Measurements from ENCODE around the gene VIPR2.

VIPR2 gene

DNA sequence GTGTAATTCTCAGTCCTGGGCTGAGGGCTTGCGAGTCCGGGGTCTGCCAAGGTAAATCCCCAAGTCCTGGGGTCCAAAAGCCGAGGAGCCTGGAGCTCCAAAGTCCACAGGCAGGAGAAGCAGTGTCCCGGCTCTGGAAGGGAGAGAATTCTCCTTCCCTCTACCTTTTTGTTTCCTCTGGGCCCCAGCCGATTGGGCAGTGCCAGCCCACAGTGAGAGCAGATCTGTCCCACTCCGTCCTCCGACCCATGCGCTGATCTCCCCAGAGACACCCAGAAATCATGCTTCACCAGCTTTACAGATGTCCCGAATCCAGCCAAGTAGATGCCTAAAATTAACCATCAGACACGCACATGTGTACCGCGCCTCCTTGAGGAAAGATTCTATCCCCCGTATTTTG, 8.1 kb upstream of the VIPR2 start:
- TF ChIP-seq CTCF (IDR thresholded peaks at IDR 0.05; ENCODE audit: control insufficient read depth, extremely low read depth, insufficient read depth): no peak

DNA sequence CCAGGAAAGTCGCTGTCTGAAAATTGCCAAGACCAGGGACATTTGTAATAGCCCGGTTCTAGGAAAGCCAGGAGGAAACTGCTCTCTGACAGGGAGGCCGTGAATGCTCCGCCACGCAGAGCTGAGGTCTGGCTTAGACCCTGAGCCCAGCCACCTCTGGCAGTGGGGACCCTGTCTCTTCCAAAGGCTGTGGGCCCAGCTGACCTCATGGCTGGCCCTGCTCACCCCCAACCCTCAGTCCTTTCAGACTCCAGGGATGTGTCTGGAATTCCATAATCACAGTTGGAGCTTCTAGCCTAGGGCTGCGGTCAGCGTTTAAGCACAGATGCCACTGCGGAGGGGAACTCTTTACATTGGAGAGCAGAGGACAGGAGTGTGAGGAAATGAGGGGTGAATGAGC, 6.6 kb upstream of the VIPR2 start:
- no peak for DNase-seq (ENCODE audit: low read depth)
- H3K4me3 ChIP-seq (ENCODE audit: low read depth, low read length): no peak overlapping the region
- no peak for TF ChIP-seq CTCF (IDR thresholded peaks at IDR 0.05; ENCODE audit: control insufficient read depth, extremely low read depth, insufficient read depth)

More for the DNA sequence above, 8.1 kb upstream of the VIPR2 start:
- H3K4me3 ChIP-seq (ENCODE audit: low read depth, low read length): no peak overlapping the region
- no peak for DNase-seq (ENCODE audit: low read depth)

DNA sequence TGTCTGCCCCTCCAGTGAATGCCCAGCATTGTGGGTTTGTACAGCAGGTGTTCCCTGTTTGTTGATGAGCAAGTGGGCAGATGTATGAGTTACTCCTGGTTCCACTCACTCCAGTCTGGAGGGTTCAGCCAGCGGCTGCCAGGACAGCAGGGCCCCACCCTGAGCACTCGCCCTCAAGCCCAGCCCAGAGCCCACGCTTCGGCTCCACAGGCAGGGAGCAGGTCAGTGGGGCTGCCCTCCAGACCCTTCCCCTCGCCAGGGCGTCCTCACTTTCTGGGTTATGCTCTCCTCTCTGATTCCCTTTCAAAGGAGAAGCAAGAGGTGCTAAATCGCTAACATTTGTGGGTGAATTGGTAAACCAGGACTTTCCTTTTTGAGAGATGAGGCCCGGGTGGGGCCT, 4.8 kb upstream of the VIPR2 start:
- no peak for DNase-seq (ENCODE audit: low read depth)
- no peak overlapping the region for H3K4me3 ChIP-seq (ENCODE audit: low read depth, low read length)
- TF ChIP-seq CTCF (IDR thresholded peaks at IDR 0.05; ENCODE audit: control insufficient read depth, extremely low read depth, insufficient read depth): no peak

DNA sequence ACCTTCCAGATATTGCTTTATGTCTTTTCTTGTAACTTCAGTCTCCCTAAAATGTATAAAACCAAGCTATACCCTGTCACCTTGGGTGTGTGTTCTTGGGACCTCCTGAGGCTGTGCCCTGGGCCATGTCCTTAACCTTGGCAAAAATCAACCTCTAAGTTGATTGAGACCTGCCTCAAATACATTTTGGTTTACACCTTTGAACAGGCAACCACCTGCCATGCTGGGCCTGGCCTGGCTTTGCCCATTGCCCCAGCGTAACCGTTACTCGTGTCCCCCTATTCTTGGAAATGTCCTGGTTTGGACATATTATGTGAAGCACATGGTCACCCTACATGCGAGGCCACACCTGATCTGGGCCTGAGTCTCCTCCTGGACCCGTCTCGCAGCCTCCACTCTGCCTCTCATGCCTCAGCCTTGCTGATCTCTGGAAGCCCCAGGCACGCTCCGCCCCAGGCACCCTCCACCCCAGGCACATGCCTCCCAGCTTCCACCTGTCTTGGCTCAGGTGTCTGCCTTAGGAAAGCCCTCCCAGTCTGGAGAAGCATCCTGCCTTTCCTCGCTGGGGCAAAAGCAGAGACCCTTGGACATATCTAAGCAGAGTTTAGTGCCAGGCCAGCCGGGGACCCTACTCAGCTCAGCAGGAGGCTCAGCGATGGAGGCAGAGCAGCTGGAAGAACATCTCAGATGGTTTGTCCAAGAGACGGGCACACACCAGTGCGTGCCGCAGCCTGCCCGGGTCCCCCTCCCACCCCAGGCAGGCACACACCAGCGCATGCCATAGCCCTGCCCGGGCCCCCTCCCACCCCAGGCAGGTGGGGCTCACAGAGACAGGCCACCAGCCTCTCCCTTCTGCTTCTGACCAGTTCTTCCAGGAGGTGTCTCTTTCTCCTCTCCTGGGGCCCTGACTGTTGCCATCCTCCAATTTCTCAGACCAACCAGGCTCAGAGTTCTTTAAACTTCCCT, 4.0 kb upstream of the VIPR2 start:
- TF ChIP-seq CTCF (IDR thresholded peaks at IDR 0.05; ENCODE audit: control insufficient read depth, extremely low read depth, insufficient read depth): no peak
- DNase-seq (ENCODE audit: low read depth): no peak
- H3K4me3 ChIP-seq (ENCODE audit: low read depth, low read length): no peak overlapping the region

GRCh38 chr7:159147687-159148086, 3.0 kb upstream of the VIPR2 start:
- TF ChIP-seq CTCF (IDR thresholded peaks at IDR 0.05; ENCODE audit: control insufficient read depth, extremely low read depth, insufficient read depth): no peak
- DNase-seq (ENCODE audit: low read depth): no peak
- no peak overlapping the region for H3K4me3 ChIP-seq (ENCODE audit: low read depth, low read length)

DNA sequence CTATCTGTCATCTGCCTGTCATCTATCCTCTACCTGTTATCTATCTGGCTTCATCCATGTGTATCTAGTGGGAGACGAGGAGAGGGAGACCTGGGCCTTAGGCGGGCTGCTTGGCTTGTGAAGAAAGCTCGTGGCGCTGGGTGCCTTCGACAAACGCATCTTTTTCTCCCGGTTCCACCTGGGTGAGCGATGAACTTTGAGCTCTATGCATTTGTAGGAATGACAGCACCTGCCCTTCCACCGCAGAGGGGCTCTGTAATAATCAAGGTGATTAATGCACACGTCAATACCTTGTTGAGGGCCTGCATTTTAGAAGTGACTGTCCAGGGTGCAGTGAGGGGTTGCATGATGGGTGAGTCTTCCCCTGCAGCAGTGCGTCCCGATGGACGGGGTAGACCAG, 2.6 kb upstream of the VIPR2 start:
- DNase-seq (ENCODE audit: low read depth): no peak
- H3K4me3 ChIP-seq (ENCODE audit: low read depth, low read length): no peak overlapping the region
- no peak for TF ChIP-seq CTCF (IDR thresholded peaks at IDR 0.05; ENCODE audit: control insufficient read depth, extremely low read depth, insufficient read depth)
